Dedifferentiated amniotic fluid mesenchymal stem cell (primary cell): Measurements from ENCODE around the gene EYA2.
"Not testable (repeated sequence)": the region's sequence is repeated elsewhere in the genome, so short reads cannot be mapped to it uniquely, and the experiment has no call there.

Source experiments
- DNase-seq: peaks from one replicate; pipeline ENCODE4 v3.0.0-alpha.2; 2016; ENCODE audit errors: extremely low spot score

EYA2 gene

DNA sequence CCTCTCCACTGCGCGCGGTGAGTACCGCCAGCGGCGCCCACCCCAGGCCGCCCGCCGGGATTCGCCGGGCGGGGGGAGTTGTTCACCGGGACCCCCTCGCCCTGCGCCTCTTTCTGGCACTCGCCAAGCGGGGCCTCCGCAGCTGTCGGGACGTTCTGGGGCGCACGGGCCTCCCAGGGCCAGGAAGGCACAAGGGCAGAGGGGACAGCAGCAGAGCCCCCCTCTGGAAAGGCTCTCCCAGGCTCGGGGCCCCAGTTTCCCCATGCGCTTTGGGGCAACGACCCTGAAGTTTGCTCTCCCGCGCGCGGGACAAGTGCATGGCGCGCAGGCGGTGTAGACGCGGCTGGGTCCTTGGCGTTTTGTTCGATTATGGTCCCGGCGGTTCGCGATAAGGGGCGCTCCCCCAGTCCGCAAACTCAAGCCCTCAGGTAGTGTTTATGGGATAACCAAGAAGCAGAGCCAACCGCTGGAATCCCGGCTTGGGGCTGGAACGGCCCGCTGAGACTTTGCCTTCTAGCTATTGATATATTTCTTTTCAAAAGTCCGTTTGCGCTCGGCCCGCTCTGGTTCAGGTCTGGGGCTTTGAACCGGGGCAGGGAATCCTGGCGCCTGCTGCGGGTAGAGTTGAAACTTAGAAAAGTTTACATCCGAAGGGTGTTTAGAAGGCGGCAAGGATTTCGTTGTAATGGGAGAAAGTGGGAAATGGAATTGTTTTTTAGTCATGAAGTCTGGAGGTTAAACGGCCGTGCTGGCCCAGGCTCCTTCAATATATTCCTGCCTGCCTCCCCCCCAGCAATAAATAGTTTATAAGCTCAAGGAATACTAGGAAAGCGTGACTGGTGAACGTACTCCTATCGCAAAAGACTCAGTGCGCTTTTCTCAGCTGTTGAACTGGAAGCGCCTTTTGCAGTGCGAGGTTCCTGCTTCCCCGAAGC lies 595 bp downstream of the EYA2 start:
- no peak for DNase-seq

DNA sequence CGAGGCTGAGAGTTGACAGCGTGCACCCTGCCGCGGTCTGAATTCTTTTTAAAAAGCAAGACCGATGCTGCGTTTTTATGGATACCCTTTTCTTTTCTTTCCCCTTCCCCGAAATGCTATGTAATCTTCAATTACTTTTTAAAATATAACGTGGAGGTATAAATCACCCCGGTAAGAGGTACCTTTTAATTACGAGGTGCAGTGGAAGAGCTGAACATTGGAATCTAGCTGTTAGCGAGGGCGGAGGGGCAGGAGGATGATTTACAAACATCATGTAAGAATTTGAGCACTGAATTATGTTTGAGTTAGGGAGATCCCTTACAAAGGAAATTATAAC lies 1.2 kb downstream of the EYA2 start:
- DNase-seq, result no peak

DNA sequence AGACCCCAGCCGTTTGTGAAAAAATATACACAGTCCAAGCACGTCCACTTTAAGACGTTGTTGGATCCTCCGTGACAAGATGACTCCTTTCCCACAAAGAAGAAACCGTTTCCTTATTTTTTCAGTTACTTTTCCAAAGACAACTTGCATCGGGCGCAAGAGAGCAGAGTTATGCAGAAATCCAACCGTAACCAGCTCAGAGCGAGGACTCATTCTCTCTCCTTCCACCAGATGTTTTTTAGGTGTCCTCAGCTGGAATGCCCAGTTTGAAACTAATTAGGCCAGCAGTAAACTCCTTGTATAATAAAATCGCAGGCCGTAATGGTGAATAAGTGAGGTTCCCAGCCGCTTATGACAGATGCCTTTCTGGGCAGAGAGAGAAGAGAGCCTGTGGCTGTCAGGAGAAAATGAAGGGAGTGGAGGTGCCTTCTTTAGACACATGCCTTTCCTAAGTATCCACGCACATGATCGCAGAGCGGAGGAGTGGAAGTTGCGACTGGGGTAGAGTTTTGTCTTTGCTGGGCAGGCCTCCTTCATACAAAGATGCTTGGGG lies 2.8 kb downstream of the EYA2 start:
- no peak for DNase-seq

DNA sequence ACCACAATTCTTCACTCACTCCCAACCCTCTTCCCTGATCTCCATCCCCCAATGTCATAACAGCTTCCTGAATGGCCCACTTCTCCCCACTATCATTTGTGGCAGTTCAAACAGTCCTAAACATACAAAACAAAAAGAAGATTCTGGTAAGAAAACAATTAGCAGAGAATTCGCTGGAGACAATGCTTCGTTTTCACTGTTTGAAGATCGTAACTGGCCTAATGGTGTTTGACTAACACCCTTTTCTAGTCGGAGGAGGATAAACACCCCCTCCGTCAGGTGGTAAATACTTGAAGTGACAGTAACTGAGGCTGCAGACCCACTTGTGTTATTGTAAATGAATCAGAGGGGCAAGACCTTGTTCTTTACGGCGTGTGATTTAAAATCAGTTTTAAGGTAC lies 3.8 kb downstream of the EYA2 start:
- no peak for DNase-seq

DNA sequence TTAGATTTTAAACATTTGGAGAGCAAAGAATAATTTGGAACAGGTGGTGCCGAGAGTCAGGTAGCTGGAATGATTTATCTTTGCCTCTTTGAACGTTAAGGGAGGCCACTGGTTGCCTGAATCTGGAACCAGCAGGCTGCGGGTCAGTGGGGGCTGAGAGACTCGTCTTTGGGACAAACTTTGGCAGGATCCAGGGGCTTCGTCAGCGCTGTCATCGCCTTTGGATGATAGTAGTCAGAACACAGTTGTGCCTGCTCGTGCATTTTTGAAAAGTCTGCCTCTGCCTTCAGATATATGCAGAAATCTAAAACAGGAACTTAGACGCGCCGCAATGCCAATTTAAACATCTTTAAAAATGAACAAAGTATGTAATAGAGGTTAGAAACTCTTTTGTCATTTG lies 5.0 kb downstream of the EYA2 start:
- DNase-seq, result no peak

DNA sequence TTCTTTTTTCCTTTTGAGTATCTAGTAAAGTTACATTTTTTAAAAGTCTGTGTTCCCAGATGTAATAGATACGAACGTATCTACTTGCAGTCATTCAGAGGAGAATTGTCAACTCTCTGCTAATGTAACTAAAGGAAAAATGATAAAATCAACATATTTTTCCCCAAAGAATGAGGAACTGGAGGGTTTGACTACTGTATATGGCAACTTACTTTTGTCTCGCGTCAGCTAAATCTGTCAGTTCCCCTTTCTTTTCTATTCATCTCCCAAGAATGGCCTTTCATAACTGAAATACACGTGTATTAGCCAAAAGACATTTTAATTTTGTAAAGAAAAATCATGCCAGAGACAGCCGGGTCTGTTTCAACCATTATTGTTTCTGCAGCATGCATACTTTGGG lies 5.4 kb downstream of the EYA2 start:
- no peak for DNase-seq

DNA sequence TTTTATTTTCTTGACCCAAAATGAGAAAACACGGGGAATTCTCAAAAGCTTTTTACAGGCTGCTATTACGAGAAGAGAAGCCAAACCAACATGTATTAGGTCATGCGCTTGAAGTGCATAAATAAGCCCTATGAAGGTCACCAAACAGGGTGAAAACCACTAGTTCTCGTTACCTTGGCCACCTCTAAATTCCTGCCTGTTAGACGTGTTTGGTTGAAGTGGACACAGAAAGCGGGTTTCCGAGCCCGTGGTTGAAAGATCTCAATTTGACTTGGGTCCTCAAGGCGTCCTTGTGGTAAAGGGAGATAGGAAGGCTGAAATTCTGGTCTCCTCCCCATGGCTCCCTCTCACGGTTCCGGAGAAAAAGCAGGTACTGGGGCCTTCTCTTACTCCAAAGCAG lies 6.2 kb downstream of the EYA2 start:
- no peak for DNase-seq

DNA sequence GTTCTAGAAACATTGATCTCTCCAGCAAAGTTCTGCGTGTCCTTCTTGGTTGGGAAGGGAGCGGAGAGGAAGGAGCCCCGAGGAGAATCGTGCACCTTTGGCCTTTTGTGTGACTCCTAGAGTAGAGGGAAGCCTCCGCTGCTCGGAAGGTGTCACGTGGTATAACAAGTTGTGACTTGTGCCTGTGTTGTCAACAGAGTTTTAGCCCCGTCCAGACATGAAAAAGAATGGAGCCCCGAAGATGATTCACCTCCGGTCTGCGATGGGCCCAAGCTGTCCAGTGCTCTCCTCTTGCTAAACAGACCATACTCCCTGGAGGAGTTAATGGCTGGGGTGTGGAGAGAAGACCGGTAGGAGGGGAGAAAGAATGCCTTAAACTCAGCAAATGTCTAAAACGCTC lies 7.0 kb downstream of the EYA2 start:
- DNase-seq, result no peak

DNA sequence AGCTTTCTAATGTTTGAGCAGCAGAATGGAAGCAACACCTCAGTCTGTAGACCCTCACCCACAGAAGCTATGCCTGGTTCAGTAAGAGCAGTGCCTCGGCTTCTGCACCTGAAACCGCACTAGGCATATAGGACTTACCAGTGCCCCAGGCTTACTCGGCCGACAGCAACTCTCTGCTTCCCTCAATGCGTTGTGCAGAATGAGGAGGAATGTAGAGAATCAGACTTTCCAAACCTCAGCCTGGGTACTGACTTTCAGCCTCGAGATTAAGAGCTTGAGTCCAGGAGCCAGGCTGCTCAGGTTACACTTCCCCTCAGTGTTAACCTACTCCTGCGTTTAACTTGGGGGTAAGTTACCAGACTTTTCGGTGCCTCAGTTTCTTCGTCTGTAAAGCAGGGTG lies 8.6 kb downstream of the EYA2 start:
- no peak for DNase-seq

DNA sequence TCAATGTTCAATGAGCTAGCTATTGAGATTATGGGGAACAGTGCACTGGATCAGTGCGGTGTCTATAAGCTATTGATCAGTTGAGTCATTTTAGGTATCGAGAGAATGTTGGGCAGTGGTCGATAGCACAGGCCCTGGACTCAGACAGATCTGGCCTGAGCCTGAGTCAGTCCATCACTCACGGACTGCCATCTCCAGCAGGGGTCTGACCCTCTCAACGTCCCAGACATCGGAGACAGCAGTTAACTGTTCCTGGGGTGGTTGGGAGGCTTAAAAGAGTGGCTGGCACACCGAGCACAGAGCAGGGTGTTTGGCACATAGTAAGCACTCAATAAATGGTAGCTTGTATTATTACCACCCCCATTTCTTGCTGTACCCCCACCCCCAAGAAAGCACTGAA lies 9.3 kb downstream of the EYA2 start:
- DNase-seq, result no peak

DNA sequence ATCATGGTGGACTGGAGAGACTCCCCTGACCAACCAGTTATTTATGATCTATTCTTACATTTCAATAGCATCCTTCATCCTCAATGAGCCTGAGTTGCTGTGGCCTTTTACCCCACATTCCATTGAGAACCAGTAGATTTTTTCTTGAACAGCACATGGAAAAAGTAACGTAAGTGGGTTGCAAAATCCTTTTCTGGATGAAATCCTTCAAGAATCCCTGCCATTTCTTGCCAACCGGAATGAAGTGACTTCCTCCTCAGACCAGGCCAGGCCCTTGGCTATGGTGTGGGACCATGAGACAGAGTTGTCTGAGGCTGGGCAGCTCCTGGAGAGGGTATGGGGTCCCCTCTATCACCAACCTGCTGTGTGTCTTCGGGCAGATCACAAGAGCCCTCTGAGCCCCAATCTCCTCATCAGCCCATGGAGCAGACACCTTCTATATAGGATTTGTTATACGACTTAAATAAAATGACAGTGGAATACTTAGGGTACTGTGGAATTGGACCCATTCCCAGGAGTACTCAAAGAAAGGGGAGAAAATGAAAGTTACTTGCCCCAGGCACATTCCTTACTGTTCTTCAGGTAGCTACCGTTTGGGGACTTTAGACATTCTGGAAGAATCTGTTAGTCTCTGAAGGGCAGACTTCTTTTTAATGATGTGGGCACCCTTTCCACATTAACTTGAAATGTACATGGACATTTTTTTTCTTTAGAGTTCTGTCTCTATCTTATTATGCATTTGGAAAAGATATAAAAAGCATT lies 10.9 kb downstream of the EYA2 start:
- no peak for DNase-seq

DNA sequence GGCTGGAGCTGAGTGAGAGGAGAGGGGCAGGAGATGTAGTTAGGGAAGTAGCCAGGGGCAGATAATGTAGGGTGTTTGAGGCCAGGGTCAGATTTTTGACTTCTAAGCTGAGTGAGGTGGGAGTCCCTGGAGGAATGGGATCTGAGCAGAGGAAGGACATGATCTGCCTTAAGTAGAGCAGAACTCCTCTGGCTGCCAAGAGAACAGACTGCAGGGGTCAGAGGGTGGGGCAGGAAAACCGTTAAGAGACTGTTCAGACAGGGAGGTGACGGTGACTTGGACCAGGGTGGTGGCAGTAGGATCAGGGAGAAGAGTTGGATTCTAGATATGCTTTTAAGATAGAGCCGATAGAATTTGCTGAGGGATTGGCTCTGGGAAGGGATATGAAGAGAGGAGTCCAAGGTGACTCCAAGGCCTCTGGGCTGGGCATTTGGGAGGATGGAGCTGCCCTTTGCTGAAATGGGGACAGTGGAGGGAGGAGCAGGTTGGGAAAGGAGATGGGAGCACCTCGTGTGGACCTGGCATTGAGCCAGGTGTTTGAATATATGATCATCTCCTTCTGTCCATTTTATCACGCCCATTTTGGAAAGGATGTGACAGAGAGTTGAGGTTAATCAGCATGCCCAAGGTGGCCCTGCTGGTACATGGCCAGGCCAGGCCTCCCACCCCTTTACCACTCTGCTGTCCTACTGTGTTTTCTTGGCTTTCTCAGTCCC lies 18.8 kb downstream of the EYA2 start:
- DNase-seq, result no peak

DNA sequence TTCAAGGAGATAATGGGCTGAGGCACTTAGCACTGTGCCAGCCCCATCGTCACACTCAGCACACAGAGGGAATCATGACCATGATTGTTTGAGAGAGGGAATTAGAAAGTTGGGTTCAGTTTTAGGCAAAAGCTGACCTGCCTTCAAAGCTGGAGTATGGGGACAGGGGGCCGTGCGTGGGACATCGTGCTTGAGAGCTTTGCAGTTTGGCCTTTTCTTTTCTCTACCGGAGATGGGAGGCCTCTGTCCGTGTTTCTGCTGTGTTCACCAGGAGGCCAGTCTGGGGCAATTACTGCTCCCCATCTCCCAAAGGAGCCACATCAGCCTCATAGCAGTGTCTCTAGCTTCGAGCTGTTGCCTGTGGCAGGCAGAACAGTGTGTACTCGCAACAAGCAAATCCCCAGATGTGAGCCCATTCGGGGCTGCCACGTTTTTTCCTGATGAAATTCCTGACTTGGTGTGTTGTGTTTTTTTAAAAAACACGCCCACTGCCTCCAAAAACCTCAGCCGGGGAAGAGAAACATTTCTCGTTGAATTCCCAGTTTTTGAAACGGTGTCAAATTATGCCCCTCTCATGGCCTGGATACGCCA lies 20.2 kb downstream of the EYA2 start:
- peak; percentile 40 for DNase-seq

DNA sequence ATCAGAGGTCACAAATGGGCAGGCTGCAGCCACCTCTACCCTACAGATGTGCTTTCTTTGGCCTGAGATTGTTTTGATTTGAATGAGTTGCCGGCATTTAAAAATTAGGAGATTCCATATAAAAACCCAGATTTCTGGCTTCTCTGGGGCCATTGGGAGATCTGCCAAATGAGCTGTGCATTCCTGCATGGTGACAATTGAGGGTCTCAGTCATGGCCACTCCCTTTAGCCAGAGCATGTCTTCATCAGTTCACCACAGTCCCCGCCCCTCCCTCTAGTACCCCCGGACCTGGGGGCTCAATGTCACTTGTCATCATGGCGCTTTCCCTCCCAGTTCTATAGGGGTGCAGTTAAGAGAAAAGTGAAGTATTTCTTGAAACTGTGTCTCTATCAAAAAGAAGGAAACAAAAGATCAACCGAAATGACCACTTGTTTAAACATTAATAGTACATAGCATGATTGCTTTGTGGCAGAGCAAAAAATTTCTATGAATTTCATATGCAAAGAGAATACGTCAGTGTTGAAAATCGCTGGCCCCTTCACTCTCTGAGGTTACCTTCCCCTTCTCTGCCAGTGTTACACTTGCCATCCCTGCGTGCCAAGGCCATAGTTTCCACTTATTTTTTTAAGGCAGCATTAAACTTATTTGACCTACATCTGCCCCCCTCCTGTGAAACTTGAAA lies 21.1 kb downstream of the EYA2 start:
- no peak for DNase-seq

DNA sequence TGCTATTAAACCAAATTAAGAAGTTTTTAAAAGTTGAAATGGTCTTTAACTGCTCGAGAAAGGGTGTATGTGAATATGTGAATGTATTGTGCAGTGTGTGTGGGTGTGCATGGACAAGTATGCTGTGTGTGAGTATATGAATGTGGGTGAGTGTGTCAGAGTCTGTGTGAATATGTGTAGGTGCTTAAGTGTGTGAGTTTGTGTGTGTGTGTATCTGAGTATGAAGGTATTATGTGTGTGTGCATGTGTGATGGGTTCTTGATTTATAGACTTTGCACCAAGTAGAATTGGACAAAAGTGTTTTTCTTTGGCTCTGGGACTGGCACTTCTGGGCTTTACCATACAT lies 21.6 kb downstream of the EYA2 start:
- DNase-seq, result no peak

DNA sequence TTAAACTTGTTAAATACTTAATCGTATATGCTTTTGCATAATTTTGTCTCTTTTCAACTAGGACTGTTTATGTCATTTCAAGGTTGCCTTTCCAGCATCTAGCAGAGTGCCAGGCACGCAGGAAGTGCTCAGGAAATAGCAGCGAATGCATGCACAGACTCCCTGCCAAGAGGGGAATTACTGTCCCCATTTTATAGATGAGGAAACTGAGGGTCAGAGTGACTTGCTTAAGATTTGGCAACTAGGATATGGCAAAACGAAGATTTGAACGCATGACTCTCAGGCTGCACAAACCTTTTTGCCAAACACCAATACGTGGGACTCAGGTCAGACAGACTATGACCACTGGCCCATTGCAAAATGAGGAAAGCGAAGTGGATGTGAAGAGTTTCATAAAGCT lies 22.5 kb downstream of the EYA2 start:
- DNase-seq, result no peak

DNA sequence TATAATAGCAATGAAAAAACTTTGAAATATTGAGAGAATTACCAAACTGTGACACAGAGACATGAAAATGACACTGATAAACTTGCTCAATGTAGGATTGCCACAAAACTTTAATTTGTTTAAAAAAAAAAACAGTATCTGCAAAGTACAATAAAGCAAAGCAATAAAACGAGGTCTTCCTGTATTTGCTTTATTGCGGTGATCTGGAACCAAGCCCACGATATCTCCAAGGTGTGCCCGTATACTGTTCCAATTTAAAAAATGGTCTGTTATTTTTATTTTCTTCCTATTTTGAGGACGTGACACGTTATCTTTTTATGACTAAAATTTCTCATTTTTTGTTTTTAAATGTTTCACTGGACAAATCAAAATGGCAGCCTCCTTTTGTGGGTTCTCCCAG lies 25.5 kb downstream of the EYA2 start:
- DNase-seq, result no peak

DNA sequence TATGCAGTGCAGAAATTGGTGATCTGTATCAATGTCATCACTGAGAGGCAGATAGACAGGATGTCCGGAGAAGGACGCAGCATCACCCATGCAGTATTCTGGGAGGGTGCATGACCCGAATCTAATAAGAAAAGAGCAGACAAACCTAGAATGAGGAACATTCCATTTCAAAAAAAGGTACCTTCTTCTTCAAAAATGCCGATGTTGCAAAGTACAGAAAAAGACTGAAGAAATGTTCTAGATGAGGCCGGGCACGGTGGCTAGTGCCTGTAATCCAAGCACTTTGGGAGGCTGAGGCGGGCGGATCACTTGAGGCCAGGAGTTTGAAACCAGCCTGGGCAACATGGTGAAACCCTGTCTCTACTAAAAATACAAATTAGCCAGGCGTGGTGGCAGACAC lies 28.2 kb downstream of the EYA2 start:
- DNase-seq, result not testable (repeated sequence)

DNA sequence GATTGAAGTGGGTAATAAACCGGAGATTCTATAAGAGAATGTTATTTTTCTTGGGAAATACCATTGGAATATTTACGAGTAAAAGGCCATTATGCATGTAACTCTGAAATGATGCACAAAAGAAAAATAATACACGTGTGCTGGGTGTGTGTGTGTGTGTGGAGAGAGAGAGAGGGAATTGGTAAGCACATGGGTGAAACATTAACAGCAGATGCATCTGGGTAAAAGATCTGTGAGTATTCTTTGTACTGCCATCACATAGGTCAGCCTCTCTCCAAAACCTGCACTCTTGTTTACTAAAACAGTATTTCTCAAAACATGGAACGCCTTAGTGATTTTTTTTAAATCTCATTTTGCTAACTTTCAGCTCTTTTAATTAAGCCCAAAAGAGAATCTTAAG lies 28.9 kb downstream of the EYA2 start:
- DNase-seq, result no peak

DNA sequence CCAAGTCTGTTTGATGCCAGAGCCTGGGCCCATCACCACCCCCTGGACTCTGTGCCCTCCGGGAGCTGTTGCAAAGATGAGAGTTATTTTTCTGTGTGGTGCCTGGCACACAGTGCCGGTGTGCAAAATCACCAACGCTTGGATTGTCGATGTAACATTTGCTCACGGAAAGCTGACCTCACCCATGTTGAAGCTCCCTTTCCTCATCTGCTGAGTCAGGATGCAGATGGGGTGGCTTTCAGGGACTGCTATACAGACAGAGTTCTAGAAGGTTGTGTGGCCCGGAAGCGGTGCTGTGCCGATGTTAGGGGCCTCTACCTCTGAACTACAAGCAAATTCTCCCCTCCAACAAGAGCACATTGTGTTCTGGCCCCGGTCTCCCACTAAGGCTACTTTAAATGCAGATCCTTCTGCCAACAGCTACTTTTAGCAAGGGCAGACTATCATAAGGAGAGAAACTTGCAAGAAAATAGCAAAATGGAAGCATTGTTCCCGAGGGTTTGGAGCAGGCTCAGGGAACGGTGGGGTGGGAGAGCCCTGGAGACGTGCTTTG lies 34.0 kb downstream of the EYA2 start:
- no peak for DNase-seq

DNA sequence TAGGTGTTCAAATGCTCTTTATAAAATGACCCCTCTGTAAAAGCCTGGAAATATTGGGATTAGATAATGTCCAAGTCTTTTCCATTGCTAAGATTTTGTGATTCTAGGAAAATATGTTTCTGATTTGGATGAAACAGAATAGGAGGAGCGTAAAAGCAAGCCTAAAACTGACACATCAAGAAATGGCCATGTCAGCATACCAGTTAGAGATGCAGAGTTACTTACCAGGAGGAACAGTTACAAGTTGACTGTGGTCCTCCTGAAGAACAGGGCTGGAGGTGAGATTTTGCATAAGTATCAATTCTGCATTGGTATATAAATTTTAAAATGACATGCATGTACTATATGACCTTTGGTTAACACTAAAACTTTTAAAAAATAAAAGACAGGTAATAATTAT lies 35.3 kb downstream of the EYA2 start:
- no peak for DNase-seq
